MCF 10A (cell line): ENCODE measurements around the gene PPP1R37. TPM values are rescaled to one million over a fixed set of nuclear protein-coding genes. Genes with fewer than 3 reads are reported as not detected.

Experiments used
- BruUV-seq: library from RNA; stranded (reverse); fragments of 400-500 nt; replicated peaks from 2 replicates; lab custom pipeline; 2021; lab: Mats Ljungman, UMichigan
- CTCF ChIA-PET: fragments of 300-600 bp; sonication (Branson Sonifier 250); formaldehyde crosslinking; extraction: SDS; loops from one replicate; lab custom pipeline; 2021; ENCODE audit warnings: antibody characterized with exemption, inconsistent platforms; lab: Yijun Ruan, JAX
- POLR2A ChIA-PET: fragments of 300-600, 350-650 bp; sonication (Branson Sonifier 250); formaldehyde crosslinking; extraction: SDS; loops from one replicate; lab custom pipeline; 2020; ENCODE audit warnings: antibody characterized with exemption, inconsistent platforms; lab: Yijun Ruan, JAX
- DNase-seq: peaks from one replicate; pipeline ENCODE4 v3.0.0-alpha.2; 2018; ENCODE audit not compliant: unreplicated experiment
- H3K27ac Mint-ChIP-seq: one replicate; pipeline ENCODE4 v1.8.0; 2022; ENCODE audit warnings: mild to moderate bottlenecking, low read depth, mixed read lengths; ENCODE audit not compliant: unreplicated experiment
- H3K27me3 Mint-ChIP-seq: one replicate; pipeline ENCODE4 v1.8.0; 2022; ENCODE audit warnings: mixed read lengths; ENCODE audit not compliant: insufficient read depth, unreplicated experiment
- H3K36me3 Mint-ChIP-seq: one replicate; pipeline ENCODE4 v1.8.0; 2022; ENCODE audit warnings: mild to moderate bottlenecking, moderate library complexity, mixed read lengths; ENCODE audit not compliant: insufficient read depth, unreplicated experiment
- H3K4me1 Mint-ChIP-seq: one replicate; pipeline ENCODE4 v1.8.0; 2022; ENCODE audit warnings: mixed read lengths; ENCODE audit not compliant: insufficient read depth, unreplicated experiment
- H3K4me3 Mint-ChIP-seq: one replicate; pipeline ENCODE4 v1.8.0; 2022; ENCODE audit warnings: mild to moderate bottlenecking, moderate library complexity, mixed read lengths; ENCODE audit not compliant: unreplicated experiment
- H3K9me3 Mint-ChIP-seq: one replicate; pipeline ENCODE4 v1.8.0; 2022; ENCODE audit warnings: mixed read lengths; ENCODE audit not compliant: unreplicated experiment
- intact Hi-C: fragments of 100-400 bp; cut with micrococcal nuclease; formaldehyde crosslinking; loops from 2 replicates; pipeline ENCODE4 v1.14.1; 2022
- total RNA-seq: library from RNA; stranded (reverse); gene quantifications from 2 replicates; pipeline ENCODE4 v1.2.3, GENCODE V29; 2022
- TF ChIP-seq, protein P1 (sequence below): fragments of 200-600 bp; IDR thresholded peaks from one replicate; pipeline ENCODE4 v1.8.0; 2022; ENCODE audit warnings: antibody characterized with exemption, mild to moderate bottlenecking; ENCODE audit not compliant: unreplicated experiment

PPP1R37 gene
- total RNA-seq, 1 experiment from 2014 or later: 22.0 TPM

DNA sequence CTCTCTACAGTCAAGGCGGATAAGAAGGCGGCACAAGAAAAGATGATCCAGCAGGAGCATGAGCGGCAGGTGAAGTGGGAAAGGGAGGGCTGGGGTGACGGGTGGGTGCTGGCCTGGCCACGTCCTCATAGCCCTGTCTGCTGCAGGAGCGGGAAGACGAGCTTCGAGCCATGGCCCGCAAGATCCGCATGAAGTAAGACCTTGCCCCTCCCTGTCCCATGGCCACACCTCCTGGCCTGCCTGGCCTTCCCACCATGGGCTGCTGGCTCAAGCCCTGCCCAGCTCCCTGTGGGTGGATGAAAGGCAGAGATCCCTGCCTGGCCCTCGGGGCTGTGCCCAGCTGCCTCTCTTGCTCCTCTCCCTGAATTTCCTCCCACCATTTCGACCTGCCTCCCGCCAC is 23.9 kb upstream of the PPP1R37 start:
- H3K4me3 Mint-ChIP-seq: no peak overlapping the region
- H3K4me1 Mint-ChIP-seq: no peaks in the 10 kb centered on the region
- no TSS peak for BruUV-seq
- intact Hi-C loops: no loop called here
- no peak overlapping the region for H3K27ac Mint-ChIP-seq
- TF ChIP-seq, protein P1, sequence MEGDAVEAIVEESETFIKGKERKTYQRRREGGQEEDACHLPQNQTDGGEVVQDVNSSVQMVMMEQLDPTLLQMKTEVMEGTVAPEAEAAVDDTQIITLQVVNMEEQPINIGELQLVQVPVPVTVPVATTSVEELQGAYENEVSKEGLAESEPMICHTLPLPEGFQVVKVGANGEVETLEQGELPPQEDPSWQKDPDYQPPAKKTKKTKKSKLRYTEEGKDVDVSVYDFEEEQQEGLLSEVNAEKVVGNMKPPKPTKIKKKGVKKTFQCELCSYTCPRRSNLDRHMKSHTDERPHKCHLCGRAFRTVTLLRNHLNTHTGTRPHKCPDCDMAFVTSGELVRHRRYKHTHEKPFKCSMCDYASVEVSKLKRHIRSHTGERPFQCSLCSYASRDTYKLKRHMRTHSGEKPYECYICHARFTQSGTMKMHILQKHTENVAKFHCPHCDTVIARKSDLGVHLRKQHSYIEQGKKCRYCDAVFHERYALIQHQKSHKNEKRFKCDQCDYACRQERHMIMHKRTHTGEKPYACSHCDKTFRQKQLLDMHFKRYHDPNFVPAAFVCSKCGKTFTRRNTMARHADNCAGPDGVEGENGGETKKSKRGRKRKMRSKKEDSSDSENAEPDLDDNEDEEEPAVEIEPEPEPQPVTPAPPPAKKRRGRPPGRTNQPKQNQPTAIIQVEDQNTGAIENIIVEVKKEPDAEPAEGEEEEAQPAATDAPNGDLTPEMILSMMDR: no peak
- DNase-seq: peak; percentile 33
- POLR2A ChIA-PET: no interaction called here
- H3K27me3 Mint-ChIP-seq: no peaks in the 10 kb centered on the region
- H3K9me3 Mint-ChIP-seq: no peaks in the 10 kb centered on the region
- peaks cover 68% of the 10 kb centered on the region for H3K36me3 Mint-ChIP-seq
- CTCF ChIA-PET: interaction anchor here (0.6 to 1.5 kb wide), 2 partner anchors 9 to 165 kb away, joined by 3 to 4 read pairs; no protein-coding TSS in a partner anchor

DNA sequence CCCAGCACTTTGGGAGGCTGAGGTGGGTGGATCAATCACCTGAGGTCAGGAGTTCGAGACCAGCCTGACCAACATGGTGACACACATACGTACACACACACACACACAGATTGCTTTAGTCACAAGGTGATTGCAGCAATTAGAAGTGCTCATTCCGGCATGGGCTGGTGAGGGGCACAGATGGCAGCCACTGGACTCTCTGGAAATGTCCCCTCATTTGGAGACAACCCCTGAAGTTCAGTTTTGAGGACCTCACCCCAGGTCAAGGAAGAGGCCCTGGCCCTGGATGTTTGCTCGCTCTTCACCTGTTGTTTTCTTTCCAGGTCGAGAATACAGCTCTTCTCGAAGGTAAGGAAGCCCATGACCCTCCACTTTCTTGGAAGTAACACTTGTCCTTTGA is 22.8 kb upstream of the PPP1R37 start:
- no peak overlapping the region for H3K4me3 Mint-ChIP-seq
- H3K9me3 Mint-ChIP-seq: no peaks in the 10 kb centered on the region
- H3K4me1 Mint-ChIP-seq: no peaks in the 10 kb centered on the region
- no peaks in the 10 kb centered on the region for H3K27me3 Mint-ChIP-seq
- ChIA-PET POLR2A (no interaction called here), CTCF (interaction anchor here (3.4 kb wide), 1 partner anchor 11 kb away, joined by 13 read pairs; no protein-coding TSS in a partner anchor)
- no peak for DNase-seq
- H3K27ac Mint-ChIP-seq: no peak overlapping the region
- no TSS peak for BruUV-seq
- TF ChIP-seq, protein P1: no peak
- intact Hi-C loops: no loop called here
- H3K36me3 Mint-ChIP-seq: peaks cover 57% of the 10 kb centered on the region

DNA sequence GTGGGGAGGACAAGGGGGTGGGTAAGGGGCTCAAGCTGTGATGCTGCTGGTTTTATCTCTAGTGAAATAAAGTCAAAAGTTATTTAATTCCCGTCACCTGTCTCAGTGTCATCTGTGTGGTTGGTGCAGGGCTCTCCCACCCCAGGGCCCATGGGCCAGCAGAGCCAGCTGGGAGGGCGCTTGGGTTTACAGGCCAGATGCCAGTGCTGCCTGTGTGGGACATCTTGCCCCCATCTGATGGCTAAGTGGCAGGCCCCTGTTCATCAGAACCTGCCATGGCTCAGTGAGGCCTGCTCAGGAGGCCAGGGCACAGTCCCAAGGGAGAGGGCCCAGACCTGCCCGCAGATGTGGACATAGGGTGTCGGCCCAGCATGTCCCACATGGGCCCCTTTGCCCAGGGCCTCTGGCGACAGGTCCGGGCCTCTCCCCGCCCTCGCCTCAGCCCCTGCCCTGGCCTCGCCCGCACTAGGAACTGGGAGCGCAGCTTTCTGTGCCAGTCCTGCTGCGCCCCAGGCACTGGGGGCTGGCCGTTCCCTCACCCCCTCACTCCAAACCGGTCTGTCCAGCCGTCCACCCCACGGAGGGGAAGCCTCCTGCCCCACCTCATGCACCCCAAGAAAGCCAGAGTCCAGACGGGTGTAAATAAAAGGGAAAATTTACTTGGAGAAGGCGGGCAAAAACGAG is 22.0 kb upstream of the PPP1R37 start:
- Mint-ChIP-seq H3K9me3 (no peaks in the 10 kb centered on the region), H3K27me3 (no peaks in the 10 kb centered on the region), H3K4me1 (no peaks in the 10 kb centered on the region), H3K36me3 (peaks cover 50% of the 10 kb centered on the region), H3K4me3 (no peak overlapping the region), H3K27ac (no peak overlapping the region)
- intact Hi-C loops: no loop called here
- TF ChIP-seq, protein P1: no peak
- ChIA-PET POLR2A (no interaction called here), CTCF (interaction anchor here (3.4 kb wide), 1 partner anchor 11 kb away, joined by 13 read pairs; no protein-coding TSS in a partner anchor)
- BruUV-seq: no TSS peak
- no peak for DNase-seq

DNA sequence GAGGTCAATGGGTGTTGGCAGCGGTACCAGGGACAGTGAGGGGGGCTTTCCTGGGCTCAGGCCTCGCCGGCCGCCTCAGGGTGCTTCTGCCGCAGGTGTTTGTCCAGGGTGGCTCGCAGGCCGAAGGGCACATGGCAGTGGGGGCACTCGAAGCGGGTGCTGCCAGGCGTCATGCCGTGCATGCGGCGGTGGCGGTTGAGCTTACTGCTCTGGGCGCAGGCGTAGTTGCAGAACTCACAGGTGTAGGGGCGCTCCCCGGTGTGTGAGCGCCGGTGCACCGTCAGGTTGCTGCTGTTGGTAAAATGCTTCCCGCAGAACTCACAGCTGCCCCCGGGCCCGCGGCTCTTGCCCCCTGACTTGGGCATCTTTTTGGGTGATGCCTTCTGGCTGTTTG is 21.4 kb upstream of the PPP1R37 start:
- H3K27ac Mint-ChIP-seq: no peak overlapping the region
- no peak overlapping the region for H3K4me3 Mint-ChIP-seq
- H3K36me3 Mint-ChIP-seq: peaks cover 50% of the 10 kb centered on the region
- H3K4me1 Mint-ChIP-seq: peaks cover under 1% of the 10 kb centered on the region
- H3K9me3 Mint-ChIP-seq: no peaks in the 10 kb centered on the region
- no peaks in the 10 kb centered on the region for H3K27me3 Mint-ChIP-seq
- ChIA-PET POLR2A (interaction anchor here (1.1 to 1.2 kb wide), 2 partner anchors 20 to 32 kb away, joined by 3 to 9 read pairs; partner anchors contain the start of gene CLASRP), CTCF (interaction anchor here (3.4 kb wide), 1 partner anchor 12 kb away, joined by 13 read pairs; no protein-coding TSS in a partner anchor)
- no peak for DNase-seq
- intact Hi-C loops: no loop called here
- no TSS peak for BruUV-seq
- TF ChIP-seq, protein P1: no peak
